ENCODE measurements around the gene CSNK2A1. TPM values are rescaled to one million over a fixed set of nuclear protein-coding genes. Genes with fewer than 3 reads are reported as not detected.
"Not testable (repeated sequence)": the region's sequence is repeated elsewhere in the genome, so short reads cannot be mapped to it uniquely, and the experiment has no call there.

Gene CSNK2A1
- total RNA-seq, 4 donors from 2014 or later, result 86.0 to 96.7 (median 90.3) TPM

DNA sequence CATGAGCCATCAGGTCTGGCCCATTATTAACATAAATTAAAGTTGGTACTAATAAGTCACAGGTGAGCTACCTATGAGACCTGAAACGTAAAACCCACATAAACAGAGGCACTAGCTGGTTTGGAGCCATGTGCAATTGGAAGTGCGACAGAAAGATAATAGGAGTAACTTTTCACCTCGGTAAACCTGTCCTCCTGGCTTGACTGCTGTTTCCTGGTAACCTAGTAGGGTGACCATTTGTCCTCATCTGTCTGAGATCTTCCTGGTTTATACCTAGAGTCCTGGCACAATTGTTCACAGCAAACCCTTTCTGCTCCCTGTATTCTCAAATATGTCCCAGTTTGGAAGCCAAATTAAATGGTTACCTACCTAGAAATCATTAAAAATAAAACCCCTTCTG lies 88.6 kb downstream of the CSNK2A1 start:
- TF ChIP-seq, protein P1, sequence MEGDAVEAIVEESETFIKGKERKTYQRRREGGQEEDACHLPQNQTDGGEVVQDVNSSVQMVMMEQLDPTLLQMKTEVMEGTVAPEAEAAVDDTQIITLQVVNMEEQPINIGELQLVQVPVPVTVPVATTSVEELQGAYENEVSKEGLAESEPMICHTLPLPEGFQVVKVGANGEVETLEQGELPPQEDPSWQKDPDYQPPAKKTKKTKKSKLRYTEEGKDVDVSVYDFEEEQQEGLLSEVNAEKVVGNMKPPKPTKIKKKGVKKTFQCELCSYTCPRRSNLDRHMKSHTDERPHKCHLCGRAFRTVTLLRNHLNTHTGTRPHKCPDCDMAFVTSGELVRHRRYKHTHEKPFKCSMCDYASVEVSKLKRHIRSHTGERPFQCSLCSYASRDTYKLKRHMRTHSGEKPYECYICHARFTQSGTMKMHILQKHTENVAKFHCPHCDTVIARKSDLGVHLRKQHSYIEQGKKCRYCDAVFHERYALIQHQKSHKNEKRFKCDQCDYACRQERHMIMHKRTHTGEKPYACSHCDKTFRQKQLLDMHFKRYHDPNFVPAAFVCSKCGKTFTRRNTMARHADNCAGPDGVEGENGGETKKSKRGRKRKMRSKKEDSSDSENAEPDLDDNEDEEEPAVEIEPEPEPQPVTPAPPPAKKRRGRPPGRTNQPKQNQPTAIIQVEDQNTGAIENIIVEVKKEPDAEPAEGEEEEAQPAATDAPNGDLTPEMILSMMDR (IDR thresholded peaks at IDR 0.05), result no peak
- 47 to 49% methylated on average over 3 of the region's 3 CpGs for WGBS, 2 donors
- intact Hi-C loops (cut with DNase I; ENCODE audit: low total_unique reads), result no loop called here
- H3K4me3 ChIP-seq (ENCODE audit: low read depth, poor library complexity, severe bottlenecking), result no peak overlapping the region
- DNase-seq (ENCODE audit: low spot score in 2 of 2), result peak in 1 of 2 donors; percentile 5

DNA sequence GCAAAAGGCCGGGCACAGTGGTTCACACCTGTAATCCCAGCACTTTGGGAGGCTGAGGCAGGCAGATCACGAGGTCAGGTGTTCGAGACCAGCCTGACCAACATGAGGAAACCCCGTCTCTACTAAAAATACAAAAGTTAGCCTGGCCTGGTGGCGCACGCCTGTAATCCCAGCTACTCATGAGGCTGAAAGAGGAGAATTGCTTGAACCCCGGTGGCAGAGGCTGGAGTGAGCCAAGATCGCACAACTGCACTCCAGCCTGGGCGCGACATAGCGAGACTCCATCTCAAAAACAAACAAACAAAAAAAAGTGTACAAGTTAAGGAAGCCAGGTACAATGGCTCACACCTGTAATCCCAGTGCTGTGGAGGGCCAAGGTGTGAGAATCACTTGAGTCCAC lies 91.6 kb downstream of the CSNK2A1 start:
- intact Hi-C loops (cut with DNase I; ENCODE audit: low total_unique reads); H3K4me3 ChIP-seq (ENCODE audit: low read depth, poor library complexity, severe bottlenecking): not testable (repeated sequence)
- 89% methylated on average over 11 of the region's 11 CpGs for WGBS, 2 donors
- DNase-seq (ENCODE audit: low spot score in 2 of 2), result peak in 1 of 2 donors; percentile 54

DNA sequence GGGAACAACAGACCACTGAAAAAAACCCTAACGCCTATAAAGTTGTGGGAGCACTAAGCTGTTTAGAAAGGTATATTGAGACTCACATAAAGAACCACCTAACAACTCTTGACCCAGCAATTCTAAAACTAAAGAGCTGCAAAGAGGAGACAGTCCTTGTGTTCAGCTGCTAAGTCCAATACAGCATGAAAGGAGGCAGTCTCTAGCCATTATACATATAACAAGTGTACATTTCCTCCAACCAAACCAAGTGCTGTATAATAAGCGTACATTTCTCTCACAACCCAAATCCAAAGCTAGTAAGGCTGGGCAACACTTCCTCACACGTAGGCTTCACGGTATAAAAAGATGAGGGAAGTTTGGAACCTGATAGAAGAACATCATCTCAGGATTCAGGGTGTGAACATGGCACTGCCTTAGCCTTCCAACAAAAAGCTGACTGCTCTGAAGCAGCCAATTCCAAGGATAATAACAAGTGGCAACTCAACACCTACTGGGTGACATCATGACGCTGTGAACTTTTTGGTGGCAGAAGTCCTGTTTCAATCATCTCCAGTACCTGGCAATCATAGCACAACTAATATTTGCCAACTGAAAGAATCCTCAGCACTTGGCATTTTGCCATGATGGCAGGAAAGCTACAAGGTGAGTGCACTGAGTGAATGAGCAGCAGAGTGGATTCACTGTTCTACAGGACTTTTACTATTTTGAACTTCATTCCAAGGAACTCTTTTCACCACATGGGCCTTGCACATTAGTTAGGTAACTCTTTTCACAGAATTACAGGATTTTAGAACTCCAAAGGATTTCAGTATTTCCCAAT lies 97.9 kb downstream of the CSNK2A1 start:
- DNase-seq (ENCODE audit: low spot score in 2 of 2), result peak in 1 of 2 donors; percentile 8
- 65 to 76% methylated on average over 5 of the region's 5 CpGs for WGBS, 2 donors
- intact Hi-C loops (cut with DNase I; ENCODE audit: low total_unique reads), result no loop called here
- no peak for TF ChIP-seq POLR2A (IDR thresholded peaks at IDR 0.05)
- TF ChIP-seq, protein P1 (IDR thresholded peaks at IDR 0.05), result no peak
- no peak overlapping the region for H3K4me3 ChIP-seq (ENCODE audit: low read depth, poor library complexity, severe bottlenecking)

DNA sequence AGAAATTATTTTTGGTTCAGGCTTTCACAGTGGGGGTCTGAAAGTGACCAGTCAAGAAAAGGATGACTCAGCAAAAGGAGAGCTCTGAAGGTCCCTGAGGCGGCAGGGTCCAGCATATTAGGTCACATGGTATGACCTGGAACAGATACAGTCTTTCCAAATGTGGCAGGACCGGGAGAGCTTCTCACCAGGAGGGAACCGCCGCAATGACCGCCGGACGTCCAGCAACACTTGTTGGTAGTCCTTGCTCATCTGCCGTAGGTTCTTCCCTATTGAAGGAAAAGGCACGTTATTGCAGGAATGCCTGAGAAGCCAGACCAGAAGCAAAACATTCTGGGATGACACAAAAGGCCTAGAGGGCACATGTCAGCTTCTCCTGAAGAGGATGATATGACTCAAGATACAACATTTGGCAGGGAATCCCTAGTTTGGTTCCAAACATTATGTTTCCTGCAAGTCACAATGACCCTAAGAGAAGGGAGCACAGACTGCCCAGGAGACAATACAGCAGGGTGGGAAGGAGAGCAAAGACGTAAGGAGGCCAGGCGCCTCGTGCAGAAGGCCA lies 98.6 kb downstream of the CSNK2A1 start:
- 61 to 66% methylated on average over 12 of the region's 12 CpGs for WGBS, 2 donors
- no peak for TF ChIP-seq POLR2A (IDR thresholded peaks at IDR 0.05)
- TF ChIP-seq, protein P1 (IDR thresholded peaks at IDR 0.05), result no peak
- H3K4me3 ChIP-seq (ENCODE audit: low read depth, poor library complexity, severe bottlenecking), result no peak overlapping the region
- DNase-seq (ENCODE audit: low spot score in 2 of 2), result no peak
- intact Hi-C loops (cut with DNase I; ENCODE audit: low total_unique reads), result no loop called here

DNA sequence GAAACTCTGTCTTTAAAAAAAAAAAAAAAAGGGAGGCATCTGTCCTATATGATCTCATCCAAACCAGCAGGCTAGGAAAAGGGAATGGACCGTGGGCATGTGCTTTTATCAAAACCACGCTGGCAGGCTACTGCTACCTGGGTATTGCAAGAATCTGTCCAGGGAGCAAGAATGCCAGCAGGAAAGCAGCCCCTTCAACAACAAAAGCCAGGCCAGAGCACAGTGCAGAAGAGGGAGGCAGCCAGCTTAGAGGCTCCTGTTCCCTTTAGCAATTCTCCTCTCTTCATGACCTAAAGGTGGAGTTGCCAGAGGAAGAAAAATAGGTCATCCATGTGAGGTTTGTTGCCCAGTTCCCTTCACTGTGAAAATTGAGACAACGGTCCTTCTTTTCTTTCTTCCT lies 99.5 kb downstream of the CSNK2A1 start:
- TF ChIP-seq POLR2A (IDR thresholded peaks at IDR 0.05), result no peak
- TF ChIP-seq, protein P1 (IDR thresholded peaks at IDR 0.05), result no peak
- DNase-seq (ENCODE audit: low spot score in 2 of 2), result no peak
- intact Hi-C loops (cut with DNase I; ENCODE audit: low total_unique reads), result no loop called here
- WGBS, 2 donors, result 76 to 77% methylated on average over 3 of the region's 3 CpGs
- no peak overlapping the region for H3K4me3 ChIP-seq (ENCODE audit: low read depth, poor library complexity, severe bottlenecking)

DNA sequence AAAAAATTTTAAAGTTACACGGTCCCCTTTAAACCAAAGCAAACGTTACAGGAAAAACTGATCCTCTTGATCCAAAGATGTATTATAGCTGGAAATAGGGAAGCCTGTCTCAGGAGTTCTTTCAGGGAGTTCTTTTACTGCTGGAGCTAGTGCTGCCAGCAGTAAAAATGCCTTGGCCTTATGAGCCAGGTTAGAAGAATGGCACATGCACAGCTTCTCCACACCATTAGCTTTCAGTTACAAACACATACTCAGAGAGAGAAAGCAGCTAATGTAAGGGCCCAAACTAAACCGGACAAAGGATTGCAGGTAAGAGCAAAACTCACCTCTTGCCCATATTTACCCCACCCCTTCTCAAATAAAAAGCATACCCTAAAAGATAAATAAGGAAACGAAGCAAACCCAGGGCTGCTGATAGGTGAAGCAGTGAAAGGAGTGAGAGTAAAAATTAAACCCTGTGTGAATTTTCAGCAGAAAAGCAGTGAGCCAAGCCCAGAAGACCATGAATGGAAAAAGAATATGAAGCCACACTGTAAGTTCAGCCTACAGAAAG lies 100.3 kb downstream of the CSNK2A1 start:
- no peak overlapping the region for H3K4me3 ChIP-seq (ENCODE audit: low read depth, poor library complexity, severe bottlenecking)
- 93% methylated on average over 4 of the region's 4 CpGs for WGBS, 2 donors
- DNase-seq (ENCODE audit: low spot score in 2 of 2), result no peak
- intact Hi-C loops (cut with DNase I; ENCODE audit: low total_unique reads), result no loop called here
- TF ChIP-seq, protein P1 (IDR thresholded peaks at IDR 0.05), result no peak
- TF ChIP-seq POLR2A (IDR thresholded peaks at IDR 0.05), result no peak
